NCI-H82 treated with DMSO at 0.1 percent for 48 hours (cell line): ENCODE measurements around the gene RPS2.
"Not testable (repeated sequence)": the region's sequence is repeated elsewhere in the genome, so short reads cannot be mapped to it uniquely, and the experiment has no call there.

ENCODE experiments used
- DNase-seq: peaks from one replicate; lab custom pipeline; 2025; ENCODE audit not compliant: unreplicated experiment; lab: John Stamatoyannopoulos, UW

RPS2 gene

GRCh38 chr16:1965396-1966001 lies 873 bp upstream of the RPS2 start:
- no peak for DNase-seq

- DNase-seq, result no peak
These were observed 670 bp downstream of the RPS2 start for GRCh38 chr16:1963806-1964505.

- DNase-seq, result not testable (repeated sequence)
These were observed 2.2 kb downstream of the RPS2 start for GRCh38 chr16:1962161-1963153.

GRCh38 chr16:1961651-1962067 lies 3.0 kb downstream of the RPS2 start:
- DNase-seq, result no peak

- DNase-seq, result peak; percentile 62
These were observed 3.7 kb downstream of the RPS2 start for GRCh38 chr16:1960665-1961630.

GRCh38 chr16:1959269-1960039 lies 5.2 kb downstream of the RPS2 start, which contains the start of gene NDUFB10:
NDUFB10 (plus strand) TSS chr16:1959538; CDS start chr16:1959625, 87 bp downstream.
- peak; percentile 51 for DNase-seq

- no peak for DNase-seq
These were observed 5.8 kb downstream of the RPS2 start for GRCh38 chr16:1958715-1959268.

- DNase-seq, result not testable (repeated sequence)
These were observed 6.5 kb downstream of the RPS2 start for GRCh38 chr16:1958143-1958491.

- DNase-seq, result not testable (repeated sequence)
These were observed 7.0 kb downstream of the RPS2 start for GRCh38 chr16:1957434-1958142.

GRCh38 chr16:1953734-1954133 lies 10.9 kb downstream of the RPS2 start:
- DNase-seq, result no peak

GRCh38 chr16:1950559-1950958 lies 14.1 kb downstream of the RPS2 start:
- no peak for DNase-seq

GRCh38 chr16:1950047-1950446 lies 14.6 kb downstream of the RPS2 start:
- no peak for DNase-seq

GRCh38 chr16:1949507-1949906 lies 15.1 kb downstream of the RPS2 start:
- no peak for DNase-seq

GRCh38 chr16:1947369-1947670 lies 17.3 kb downstream of the RPS2 start:
- no peak for DNase-seq

- DNase-seq, result no peak
These were observed 17.9 kb downstream of the RPS2 start for GRCh38 chr16:1946495-1947368.

- DNase-seq, result no peak
These were observed 18.9 kb downstream of the RPS2 start for GRCh38 chr16:1945559-1946391.

- no peak for DNase-seq
These were observed 19.9 kb downstream of the RPS2 start for GRCh38 chr16:1944612-1945199.
